ENCODE results near the gene PTPN22. TPM values are rescaled to one million over a fixed set of nuclear protein-coding genes. Genes with fewer than 3 reads are reported as not detected.

Gene PTPN22
- total RNA-seq, 2 donors from 2014 or later, result 3.7 to 5.9 TPM

DNA sequence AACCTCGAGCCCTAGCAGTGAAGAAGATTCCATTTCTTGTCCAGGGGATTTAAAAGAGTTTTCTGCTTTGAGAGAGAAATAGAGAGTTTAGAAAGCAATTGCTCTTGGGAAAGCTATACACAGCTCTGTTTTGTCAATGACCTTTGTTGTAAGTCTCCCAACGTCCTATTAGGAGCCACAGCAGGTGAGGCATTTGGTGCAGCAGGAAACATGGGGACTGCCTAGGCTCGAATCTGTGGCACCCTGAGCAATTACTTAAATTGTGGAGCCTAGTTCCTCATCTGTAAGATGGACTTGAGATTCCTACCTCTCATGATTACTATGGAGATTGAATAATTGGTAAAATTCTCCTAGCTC lies 41.8 kb upstream of the PTPN22 start:
- intact Hi-C loops (cut with DNase I), result no loop called here
- no peak overlapping the region for H3K9ac ChIP-seq (ENCODE audit: low read depth in 2 of 2, low read length in 2 of 2)
- H3K9me3 ChIP-seq, result no peaks in the 10 kb centered on the region
- no peak overlapping the region for H3K4me3 ChIP-seq
- no peaks in the 10 kb centered on the region for H3K4me1 ChIP-seq
- H3K36me3 ChIP-seq, result no peaks in the 10 kb centered on the region
- TF ChIP-seq, protein P1, sequence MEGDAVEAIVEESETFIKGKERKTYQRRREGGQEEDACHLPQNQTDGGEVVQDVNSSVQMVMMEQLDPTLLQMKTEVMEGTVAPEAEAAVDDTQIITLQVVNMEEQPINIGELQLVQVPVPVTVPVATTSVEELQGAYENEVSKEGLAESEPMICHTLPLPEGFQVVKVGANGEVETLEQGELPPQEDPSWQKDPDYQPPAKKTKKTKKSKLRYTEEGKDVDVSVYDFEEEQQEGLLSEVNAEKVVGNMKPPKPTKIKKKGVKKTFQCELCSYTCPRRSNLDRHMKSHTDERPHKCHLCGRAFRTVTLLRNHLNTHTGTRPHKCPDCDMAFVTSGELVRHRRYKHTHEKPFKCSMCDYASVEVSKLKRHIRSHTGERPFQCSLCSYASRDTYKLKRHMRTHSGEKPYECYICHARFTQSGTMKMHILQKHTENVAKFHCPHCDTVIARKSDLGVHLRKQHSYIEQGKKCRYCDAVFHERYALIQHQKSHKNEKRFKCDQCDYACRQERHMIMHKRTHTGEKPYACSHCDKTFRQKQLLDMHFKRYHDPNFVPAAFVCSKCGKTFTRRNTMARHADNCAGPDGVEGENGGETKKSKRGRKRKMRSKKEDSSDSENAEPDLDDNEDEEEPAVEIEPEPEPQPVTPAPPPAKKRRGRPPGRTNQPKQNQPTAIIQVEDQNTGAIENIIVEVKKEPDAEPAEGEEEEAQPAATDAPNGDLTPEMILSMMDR (IDR thresholded peaks at IDR 0.05), result no peak
- no peak overlapping the region for H3K27ac ChIP-seq
- DNase-seq, result no peak
- no peaks in the 10 kb centered on the region for H3K27me3 ChIP-seq

DNA sequence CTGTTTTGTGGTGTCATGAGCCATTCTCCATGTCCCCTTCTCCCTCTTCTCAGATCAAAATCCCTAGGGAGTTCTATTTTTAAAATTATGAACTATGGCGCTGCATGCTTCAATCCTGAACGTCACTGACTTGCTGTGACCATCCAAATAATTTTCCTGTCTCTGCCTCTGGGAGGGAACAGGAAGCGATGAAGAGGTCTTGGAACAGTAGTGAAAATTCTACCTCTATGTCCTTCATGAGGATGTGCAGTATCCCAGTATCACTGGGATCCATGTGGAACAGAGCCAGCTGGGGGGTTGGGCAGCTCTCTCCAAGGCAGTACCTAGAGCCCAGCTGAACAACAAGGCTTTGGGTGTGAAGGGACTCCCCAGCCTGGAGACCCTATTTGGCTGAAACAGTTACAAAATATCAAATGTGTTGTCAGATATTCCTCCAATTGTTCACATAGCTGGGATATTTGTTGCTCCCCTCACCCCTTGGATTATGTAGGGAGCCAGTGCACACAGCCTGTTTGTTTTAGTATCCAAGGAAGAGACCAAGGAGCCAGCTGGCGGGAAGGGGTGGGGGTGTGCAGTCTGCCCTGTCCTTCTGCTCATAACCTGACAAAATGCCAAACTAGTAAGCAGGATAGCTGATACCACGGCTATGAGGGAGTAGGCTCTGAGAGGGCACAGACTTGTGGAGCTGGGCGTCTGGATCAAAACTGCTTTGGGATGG lies 41.2 kb upstream of the PTPN22 start:
- H3K4me3 ChIP-seq, result no peak overlapping the region
- no peak overlapping the region for H3K9ac ChIP-seq (ENCODE audit: low read depth in 2 of 2, low read length in 2 of 2)
- intact Hi-C loops (cut with DNase I), result no loop called here
- H3K4me1 ChIP-seq, result no peaks in the 10 kb centered on the region
- H3K9me3 ChIP-seq, result no peaks in the 10 kb centered on the region
- H3K27me3 ChIP-seq, result no peaks in the 10 kb centered on the region
- TF ChIP-seq, protein P1 (IDR thresholded peaks at IDR 0.05), result no peak
- H3K36me3 ChIP-seq, result no peaks in the 10 kb centered on the region
- H3K27ac ChIP-seq, result no peak overlapping the region
- no peak for DNase-seq

DNA sequence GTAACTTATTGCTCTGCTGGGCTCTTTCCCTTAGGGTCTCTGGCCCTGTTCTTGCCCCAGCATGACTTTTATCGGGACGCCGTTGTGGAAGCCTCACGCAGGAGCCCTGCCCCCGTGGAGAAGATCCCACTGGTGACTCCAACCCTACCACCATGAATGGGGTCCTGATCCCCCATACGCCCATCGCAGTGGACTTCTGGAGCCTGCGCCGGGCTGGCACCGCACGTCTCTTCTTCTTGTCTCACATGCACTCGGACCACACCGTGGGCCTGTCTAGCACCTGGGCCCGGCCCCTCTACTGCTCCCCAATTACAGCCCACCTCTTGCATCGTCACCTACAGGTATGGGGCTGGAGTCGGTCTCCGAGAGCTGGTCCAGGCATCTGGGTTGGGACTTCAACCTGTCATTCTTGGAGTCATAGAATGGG lies 33.9 kb upstream of the PTPN22 start:
- no peak for DNase-seq
- Histone ChIP-seq H3K9me3 (no peaks in the 10 kb centered on the region), H3K4me1 (peaks cover 10% of the 10 kb centered on the region), H3K9ac (ENCODE audit: low read depth in 2 of 2, low read length in 2 of 2) (peak overlapping the region; percentile 78 to 94), H3K27ac (peak overlapping the region; percentile 93), H3K36me3 (no peaks in the 10 kb centered on the region), H3K27me3 (no peaks in the 10 kb centered on the region), H3K4me3 (peak overlapping the region; percentile 58)
- TF ChIP-seq, protein P1 (IDR thresholded peaks at IDR 0.05), result no peak
- intact Hi-C loops (cut with DNase I), result loop anchor here (2.0 kb wide), 2 partner anchors 23 to 69 kb away; partner anchors contain the start of gene HIPK1

DNA sequence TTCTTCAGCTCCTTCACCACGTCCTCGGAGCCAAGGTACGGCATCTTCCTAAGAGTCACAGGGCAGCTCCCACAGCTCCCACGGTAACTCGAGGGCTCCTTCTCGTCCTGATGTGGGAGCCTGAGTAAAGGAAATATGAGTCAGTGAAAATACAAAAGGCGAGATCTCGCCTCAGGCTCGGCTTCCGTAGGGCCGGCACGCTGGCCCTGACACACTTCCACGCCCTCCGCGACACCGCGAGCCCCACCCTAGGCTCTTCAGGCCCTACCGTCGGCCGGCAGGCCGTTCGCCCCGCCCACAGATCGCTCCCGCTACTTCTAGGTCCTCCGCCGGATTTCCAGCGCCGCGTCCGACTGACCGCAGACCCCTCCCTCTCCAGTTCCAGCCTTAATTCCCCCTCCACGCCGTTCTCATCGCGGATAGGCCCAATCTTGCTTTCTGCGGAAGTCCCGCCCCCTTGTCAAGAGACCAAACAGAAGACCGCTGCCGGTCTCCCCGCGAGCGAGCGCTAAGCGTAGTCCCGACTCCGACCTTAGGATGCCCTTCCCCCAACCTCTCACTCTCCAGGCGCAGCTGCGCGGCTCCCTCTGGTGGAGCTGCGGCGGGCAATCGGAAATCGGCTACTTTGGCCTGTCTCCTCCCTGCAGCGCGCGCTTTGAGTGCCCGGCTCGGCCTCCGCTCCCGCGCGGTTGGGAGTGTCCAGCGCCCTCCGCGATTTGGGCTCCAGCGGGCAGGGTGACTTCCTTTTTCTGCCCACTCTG lies 33.3 kb upstream of the PTPN22 start, which contains the start of the genes AP4B1 and DCLRE1B:
Gene AP4B1 (minus strand): TSS at position 126 of the 761 bp plus-strand sequence. CDS start 82 bp downstream, at position 44.
Gene DCLRE1B (plus strand): TSS at position 653 of the 761 bp plus-strand sequence. CDS start 261 bp downstream, outside the sequence.
- intact Hi-C loops (cut with DNase I), result loop anchor here (2.0 kb wide), 2 partner anchors 24 to 68 kb away; partner anchors contain the start of gene HIPK1

DNA sequence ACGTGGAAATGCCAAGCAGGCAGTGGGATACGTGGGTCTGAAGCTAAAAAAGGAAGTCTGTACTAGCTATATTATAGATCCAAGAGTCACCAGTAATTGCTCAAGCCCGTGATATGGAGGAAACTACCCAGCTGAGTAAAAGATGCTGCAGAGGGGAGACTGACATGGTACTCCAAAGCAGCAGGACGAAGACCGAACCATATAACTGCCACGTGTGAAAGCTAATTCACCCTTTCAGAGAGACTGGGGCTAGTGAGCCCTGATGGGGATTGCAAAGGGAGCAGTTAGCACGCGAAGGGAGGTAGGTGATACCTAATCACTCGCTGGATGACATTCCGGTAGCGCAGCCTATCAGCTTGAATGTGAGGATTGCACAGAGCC lies 32.8 kb upstream of the PTPN22 start:
- intact Hi-C loops (cut with DNase I), result loop anchor here (2.0 kb wide), 2 partner anchors 25 to 67 kb away; partner anchors contain the start of gene HIPK1
- Histone ChIP-seq H3K4me1 (peaks cover 10% of the 10 kb centered on the region), H3K4me3 (peak overlapping the region; percentile 58), H3K9me3 (no peaks in the 10 kb centered on the region), H3K27ac (peak overlapping the region; percentile 93), H3K36me3 (no peaks in the 10 kb centered on the region), H3K27me3 (no peaks in the 10 kb centered on the region), H3K9ac (ENCODE audit: low read depth in 2 of 2, low read length in 2 of 2) (peak overlapping the region; percentile 70 to 94)
- TF ChIP-seq, protein P1 (IDR thresholded peaks at IDR 0.05), result no peak
- DNase-seq, result no peak

More for the DNA sequence above, 33.3 kb upstream of the PTPN22 start, which contains the start of the genes AP4B1 and DCLRE1B:
- Histone ChIP-seq H3K9me3 (no peaks in the 10 kb centered on the region), H3K4me3 (peak within 1 kb of the TSS; percentile 58), H3K27me3 (no peaks in the 10 kb centered on the region), H3K4me1 (peaks cover 10% of the 10 kb centered on the region), H3K36me3 (no peaks in the 10 kb centered on the region), H3K27ac (peak within 1 kb of the TSS; percentile 93), H3K9ac (ENCODE audit: low read depth in 2 of 2, low read length in 2 of 2) (peak within 1 kb of the TSS; percentile 78 to 94)
- peak; percentile 99 for DNase-seq
- TF ChIP-seq, protein P1 (IDR thresholded peaks at IDR 0.05), result peak; percentile 42

All from colonic mucosa (tissue), 4 donors.